Suprapubic skin (tissue), 3 donors: ENCODE data around the gene MFAP5.

Experiments
- CTCF ChIP-seq, 2 donors: fragments of 200-600 bp in 1 of 2; fragments of 450-650 bp in 1 of 2; sonication (generic) in 1 of 2; IDR thresholded peaks; one replicate each; pipeline ENCODE4 v1.5.1; 2016 to 2019; ENCODE audit warnings: antibody characterized with exemption in 2 of 2, mild to moderate bottlenecking in 1 of 2, moderate library complexity in 1 of 2
- POLR2A ChIP-seq, 2 donors: fragments of 450-650 bp; IDR thresholded peaks; one replicate each; pipeline ENCODE4 v1.6.1; 2017; ENCODE audit warnings: antibody characterized with exemption in 2 of 2, mild to moderate bottlenecking in 2 of 2, moderate library complexity in 2 of 2

DNA sequence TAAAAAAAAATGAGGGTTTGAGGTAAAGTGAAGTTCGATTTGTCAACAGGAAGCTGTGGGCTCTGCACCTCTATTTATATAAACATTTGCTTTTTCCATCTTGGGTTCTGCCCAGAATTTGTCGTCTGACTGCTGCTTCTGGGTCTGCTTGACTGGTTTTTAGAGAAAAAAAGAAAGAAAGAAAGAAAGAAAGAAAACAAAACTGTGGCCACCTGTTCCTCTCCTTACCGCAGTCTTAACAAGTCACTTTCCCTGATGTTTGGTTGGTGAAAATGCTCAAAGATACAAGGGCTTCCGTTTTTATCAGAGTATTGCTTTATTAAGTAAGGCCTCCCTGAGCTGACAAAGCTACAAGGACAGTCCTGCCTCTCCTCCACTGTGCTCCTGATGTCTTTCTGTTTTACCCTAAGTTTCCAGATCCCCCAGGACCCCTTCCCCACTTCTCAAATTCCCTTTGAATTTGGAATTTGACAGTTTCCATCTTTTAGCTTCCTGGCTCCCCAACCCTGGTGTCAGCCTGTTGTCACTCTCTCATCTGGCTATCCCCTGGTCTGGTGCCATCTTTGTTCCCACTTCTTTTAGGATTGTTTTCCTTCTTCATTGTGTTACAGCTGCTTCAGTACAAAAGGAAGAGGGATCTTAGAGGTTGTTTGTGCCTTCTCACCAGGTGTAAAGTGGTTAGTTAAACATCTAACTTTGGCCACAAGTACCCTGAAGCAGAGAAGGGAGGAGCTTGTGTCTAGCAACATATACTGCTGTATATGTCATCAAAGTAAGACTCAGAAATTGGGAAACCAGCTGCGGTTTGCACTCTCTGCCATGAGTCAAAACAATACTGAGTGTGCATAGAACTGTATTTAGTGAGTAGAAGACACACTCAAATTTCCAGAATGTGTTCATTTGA, 18.0 kb downstream of the MFAP5 start:
- TF ChIP-seq CTCF (IDR thresholded peaks at IDR 0.05): no peak
- no peak for TF ChIP-seq POLR2A (IDR thresholded peaks at IDR 0.05)
